ENCODE results near the gene HDX.

DNA sequence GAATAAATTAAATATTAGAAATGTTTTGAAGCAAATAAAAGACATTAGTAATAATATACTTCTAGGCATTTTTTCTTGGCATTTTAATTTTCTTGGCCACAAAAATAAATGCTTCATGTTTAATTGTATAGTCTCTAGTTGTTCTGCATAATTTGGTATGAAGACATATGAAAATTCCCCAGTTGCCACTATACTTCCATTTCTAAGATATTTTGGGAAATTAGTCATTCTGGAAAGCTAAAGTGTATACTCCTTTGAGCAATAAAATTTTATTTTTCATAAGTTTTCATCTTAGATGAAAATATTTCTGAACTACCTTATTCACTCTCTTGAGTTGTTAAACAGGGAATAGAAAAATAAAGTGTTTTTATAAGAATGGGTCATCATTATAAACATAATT, 13.8 kb downstream of the HDX start:
- TF ChIP-seq, protein P1, sequence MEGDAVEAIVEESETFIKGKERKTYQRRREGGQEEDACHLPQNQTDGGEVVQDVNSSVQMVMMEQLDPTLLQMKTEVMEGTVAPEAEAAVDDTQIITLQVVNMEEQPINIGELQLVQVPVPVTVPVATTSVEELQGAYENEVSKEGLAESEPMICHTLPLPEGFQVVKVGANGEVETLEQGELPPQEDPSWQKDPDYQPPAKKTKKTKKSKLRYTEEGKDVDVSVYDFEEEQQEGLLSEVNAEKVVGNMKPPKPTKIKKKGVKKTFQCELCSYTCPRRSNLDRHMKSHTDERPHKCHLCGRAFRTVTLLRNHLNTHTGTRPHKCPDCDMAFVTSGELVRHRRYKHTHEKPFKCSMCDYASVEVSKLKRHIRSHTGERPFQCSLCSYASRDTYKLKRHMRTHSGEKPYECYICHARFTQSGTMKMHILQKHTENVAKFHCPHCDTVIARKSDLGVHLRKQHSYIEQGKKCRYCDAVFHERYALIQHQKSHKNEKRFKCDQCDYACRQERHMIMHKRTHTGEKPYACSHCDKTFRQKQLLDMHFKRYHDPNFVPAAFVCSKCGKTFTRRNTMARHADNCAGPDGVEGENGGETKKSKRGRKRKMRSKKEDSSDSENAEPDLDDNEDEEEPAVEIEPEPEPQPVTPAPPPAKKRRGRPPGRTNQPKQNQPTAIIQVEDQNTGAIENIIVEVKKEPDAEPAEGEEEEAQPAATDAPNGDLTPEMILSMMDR (IDR thresholded peaks at IDR 0.05): no peak
- TF ChIP-seq POLR2A (IDR thresholded peaks at IDR 0.05): no peak

All from thyroid gland (tissue), 4 donors.